Neuronal stem cell (in vitro differentiated cells): ENCODE results near the gene CYP27B1.

Experiments used
- DNase-seq: peaks from one replicate; pipeline ENCODE4 v3.0.0-alpha.2; 2013; ENCODE audit warnings: low spot score
- H2AFZ ChIP-seq: one replicate; pipeline ENCODE4 v1.6.1; 2013; ENCODE audit warnings: mild to moderate bottlenecking, low read length, inconsistent platforms
- H2AK5ac ChIP-seq: 2 replicates; pipeline ENCODE4 v1.6.1; 2013; ENCODE audit warnings: low read depth, mild to moderate bottlenecking, inconsistent platforms, low read length, moderate library complexity, mixed read lengths
- H2BK120ac ChIP-seq: 2 replicates; pipeline ENCODE4 v1.6.1; 2013; ENCODE audit warnings: low read depth, mild to moderate bottlenecking, inconsistent platforms, low read length, moderate library complexity, mixed read lengths
- H2BK12ac ChIP-seq: one replicate; pipeline ENCODE4 v1.6.1; 2013; ENCODE audit warnings: low read length, inconsistent platforms
- H2BK15ac ChIP-seq: 2 replicates; pipeline ENCODE4 v1.6.1; 2013; ENCODE audit warnings: mild to moderate bottlenecking, low read length, inconsistent platforms, mixed read lengths
- H2BK5ac ChIP-seq: one replicate; pipeline ENCODE4 v1.6.1; 2013; ENCODE audit warnings: inconsistent platforms, mild to moderate bottlenecking, low read length, moderate library complexity
- H3K14ac ChIP-seq: one replicate; pipeline ENCODE4 v1.6.1; 2013; ENCODE audit warnings: low read length, inconsistent platforms
- H3K18ac ChIP-seq: 2 replicates; pipeline ENCODE4 v1.6.1; 2013; ENCODE audit warnings: low read length, inconsistent platforms
- H3K23ac ChIP-seq: 2 replicates; pipeline ENCODE4 v1.6.1; 2013; ENCODE audit warnings: low read depth, mild to moderate bottlenecking, mixed read lengths, low read length, inconsistent platforms; ENCODE audit not compliant: poor library complexity
- H3K27ac ChIP-seq: replicated peaks from 3 replicates; pipeline ENCODE4 v1.5.1; 2013; ENCODE audit warnings: low read length, inconsistent platforms
- H3K27me3 ChIP-seq, 3 experiments: 2 replicates each; pipeline ENCODE4 v1.6.1; 2013; ENCODE audit warnings: low read length in 3 of 3, mild to moderate bottlenecking in 2 of 3, inconsistent platforms in 1 of 3, low read depth in 1 of 3, mixed read lengths in 1 of 3, moderate library complexity in 1 of 3; ENCODE audit not compliant: control insufficient read depth in 3 of 3, insufficient read depth in 3 of 3
- H3K36me3 ChIP-seq, 2 donors: replicated peaks in 1 of 2; 2 replicates each; pipeline ENCODE4 v1.6.1; 2013; ENCODE audit warnings: low read length in 2 of 2; ENCODE audit not compliant: control insufficient read depth in 2 of 2, insufficient read depth in 2 of 2
- H3K4ac ChIP-seq: 2 replicates; pipeline ENCODE4 v1.6.1; 2013; ENCODE audit warnings: inconsistent platforms, mild to moderate bottlenecking, low read length, moderate library complexity
- H3K4me1 ChIP-seq, 2 donors: 1 replicate in 1 of 2; 2 replicates in 1 of 2; pipeline ENCODE4 v1.6.1; 2013; ENCODE audit warnings: low read length in 2 of 2, low read depth in 1 of 2; ENCODE audit not compliant: control insufficient read depth in 2 of 2, insufficient read depth in 1 of 2
- H3K4me2 ChIP-seq: one replicate; pipeline ENCODE4 v1.6.1; 2013; ENCODE audit warnings: mild to moderate bottlenecking, low read length, inconsistent platforms; ENCODE audit not compliant: insufficient read depth, poor library complexity, severe bottlenecking
- H3K4me3 ChIP-seq, 2 donors: 2 replicates each; pipeline ENCODE4 v1.5.1; 2013; ENCODE audit warnings: low read length in 2 of 2, mild to moderate bottlenecking in 2 of 2, inconsistent platforms in 1 of 2, moderate library complexity in 1 of 2
- H3K79me1 ChIP-seq: one replicate; pipeline ENCODE4 v1.6.1; 2013; ENCODE audit warnings: low read depth, mild to moderate bottlenecking, inconsistent platforms, low read length, moderate library complexity
- H3K9ac ChIP-seq: one replicate; pipeline ENCODE4 v1.6.1; 2013; ENCODE audit warnings: mild to moderate bottlenecking, low read depth, low read length, inconsistent platforms; ENCODE audit not compliant: poor library complexity
- H3K9me3 ChIP-seq, 2 donors: replicated peaks in 1 of 2; 2 replicates each; pipeline versions ENCODE3 to v1.6.1; 2013; ENCODE audit warnings: low read length in 2 of 2, mild to moderate bottlenecking in 2 of 2, inconsistent platforms in 1 of 2, low read depth in 1 of 2, mixed read lengths in 1 of 2, moderate library complexity in 1 of 2; ENCODE audit not compliant: control insufficient read depth in 2 of 2, insufficient read depth in 1 of 2
- H4K8ac ChIP-seq: one replicate; pipeline ENCODE4 v1.6.1; 2013; ENCODE audit warnings: low read depth, mild to moderate bottlenecking, inconsistent platforms, low read length, moderate library complexity
- H4K91ac ChIP-seq: one replicate; pipeline ENCODE4 v1.6.1; 2013; ENCODE audit warnings: low read length, low read depth, mild to moderate bottlenecking, inconsistent platforms; ENCODE audit not compliant: poor library complexity
- WGBS, 2 donors: extraction: QIAGEN DNeasy Blood & Tissue Kit; methylation state at CpG; one replicate each; pipeline ENCODE4 v1.1.7; 2013; ENCODE audit warnings: missing lambda C conversion rate in 2 of 2, mixed read lengths in 1 of 2; ENCODE audit not compliant: insufficient read length in 2 of 2, insufficient replicate concordance in 1 of 2; ENCODE audit errors: extremely low coverage in 2 of 2; 5-methylcytosine and 5-hydroxymethylcytosine counted together

Gene CYP27B1

GRCh38 chr12:57781801-57782200 is 14.9 kb upstream of the CYP27B1 start:
- Histone ChIP-seq H3K4me1 (peaks cover 3 to 6% of the 10 kb centered on the region in 2 donors), H4K8ac (no peak overlapping the region), H3K9me3 (no peaks in the 10 kb centered on the region), H3K14ac (no peak overlapping the region), H3K4me2 (no peak overlapping the region), H3K36me3 (peaks cover 10 to 42% of the 10 kb centered on the region in 2 donors), H2BK120ac (no peak overlapping the region), H2BK12ac (no peak overlapping the region), H3K79me1 (peaks cover 4% of the 10 kb centered on the region), H3K9ac (no peak overlapping the region), H3K27ac (no peak overlapping the region), H3K4me3 (no peak overlapping the region), H3K27me3 (no peaks in the 10 kb centered on the region), H2BK15ac (no peak overlapping the region), H4K91ac (no peak overlapping the region), H2BK5ac (no peak overlapping the region), H3K18ac (no peak overlapping the region), H3K4ac (no peak overlapping the region), H2AFZ (peak overlapping the region; percentile 83), H2AK5ac (no peak overlapping the region), H3K23ac (no peak overlapping the region)
- WGBS, 2 donors = no CpG with 5 or more reads among the region's 2 CpGs
- DNase-seq = no peak

- no peak overlapping the region for H3K4me3 ChIP-seq
- no peak overlapping the region for H3K4me2 ChIP-seq
- DNase-seq = no peak
- H3K14ac ChIP-seq = no peak overlapping the region
- peaks cover 3 to 6% of the 10 kb centered on the region in 2 donors for H3K4me1 ChIP-seq
- no peak overlapping the region for H2BK5ac ChIP-seq
- H2BK12ac ChIP-seq = no peak overlapping the region
- H3K23ac ChIP-seq = no peak overlapping the region
- no peak overlapping the region for H3K18ac ChIP-seq
- WGBS, 2 donors = no CpG with 5 or more reads among the region's 3 CpGs
- H3K27me3 ChIP-seq = no peaks in the 10 kb centered on the region
- H4K91ac ChIP-seq = no peak overlapping the region
- H3K9ac ChIP-seq = no peak overlapping the region
- no peak overlapping the region for H2AFZ ChIP-seq
- H2BK120ac ChIP-seq = no peak overlapping the region
- peaks cover 4% of the 10 kb centered on the region for H3K79me1 ChIP-seq
- no peak overlapping the region for H4K8ac ChIP-seq
- no peak overlapping the region for H3K27ac ChIP-seq
- no peak overlapping the region for H2BK15ac ChIP-seq
- H3K36me3 ChIP-seq = peaks cover 7 to 38% of the 10 kb centered on the region in 2 donors
- no peak overlapping the region for H3K4ac ChIP-seq
- H2AK5ac ChIP-seq = no peak overlapping the region
- no peaks in the 10 kb centered on the region for H3K9me3 ChIP-seq
These were observed 14.4 kb upstream of the CYP27B1 start for GRCh38 chr12:57781244-57781643.

GRCh38 chr12:57780284-57780897 is 13.5 kb upstream of the CYP27B1 start:
- H3K79me1 ChIP-seq = peaks cover 4% of the 10 kb centered on the region
- H3K27ac ChIP-seq = no peak overlapping the region
- DNase-seq = no peak
- peaks cover 3 to 6% of the 10 kb centered on the region in 2 donors for H3K4me1 ChIP-seq
- H3K27me3 ChIP-seq = no peaks in the 10 kb centered on the region
- H2AK5ac ChIP-seq = no peak overlapping the region
- no peak overlapping the region for H2BK12ac ChIP-seq
- H2BK5ac ChIP-seq = no peak overlapping the region
- H3K18ac ChIP-seq = no peak overlapping the region
- H3K36me3 ChIP-seq = peaks cover 2 to 37% of the 10 kb centered on the region in 2 donors
- no peak overlapping the region for H3K23ac ChIP-seq
- no peak overlapping the region for H2AFZ ChIP-seq
- H4K8ac ChIP-seq = no peak overlapping the region
- H3K4ac ChIP-seq = no peak overlapping the region
- no peak overlapping the region for H2BK15ac ChIP-seq
- no peak overlapping the region for H4K91ac ChIP-seq
- H3K4me2 ChIP-seq = no peak overlapping the region
- H3K14ac ChIP-seq = no peak overlapping the region
- no peak overlapping the region for H2BK120ac ChIP-seq
- no CpG with 5 or more reads among the region's 4 CpGs for WGBS, 2 donors
- H3K9ac ChIP-seq = peak overlapping the region; percentile 60
- no peaks in the 10 kb centered on the region for H3K9me3 ChIP-seq
- H3K4me3 ChIP-seq = no peak overlapping the region

- peaks cover 3 to 6% of the 10 kb centered on the region in 2 donors for H3K4me1 ChIP-seq
- no peak overlapping the region for H3K27ac ChIP-seq
- H2BK15ac ChIP-seq = no peak overlapping the region
- no peak overlapping the region for H3K18ac ChIP-seq
- no peak overlapping the region for H2BK5ac ChIP-seq
- H3K23ac ChIP-seq = no peak overlapping the region
- no peak overlapping the region for H2BK120ac ChIP-seq
- no peak overlapping the region for H3K9ac ChIP-seq
- H3K4ac ChIP-seq = no peak overlapping the region
- H3K79me1 ChIP-seq = peaks cover 4% of the 10 kb centered on the region
- H4K8ac ChIP-seq = no peak overlapping the region
- H4K91ac ChIP-seq = no peak overlapping the region
- WGBS, 2 donors = no CpG with 5 or more reads among the region's 1 CpG
- no peak overlapping the region for H2AFZ ChIP-seq
- H3K36me3 ChIP-seq = peaks cover 0 to 35% of the 10 kb centered on the region in 2 donors
- no peak overlapping the region for H3K14ac ChIP-seq
- H3K9me3 ChIP-seq = no peaks in the 10 kb centered on the region
- no peak overlapping the region for H3K4me2 ChIP-seq
- no peak for DNase-seq
- H3K4me3 ChIP-seq = no peak overlapping the region
- no peak overlapping the region for H2BK12ac ChIP-seq
- H3K27me3 ChIP-seq = no peaks in the 10 kb centered on the region
- no peak overlapping the region for H2AK5ac ChIP-seq
These were observed 12.9 kb upstream of the CYP27B1 start for GRCh38 chr12:57779736-57780135.
